GM18502 (cell line): ENCODE results near the gene GNAL.

ENCODE experiments used
- ATAC-seq: cut with Tn5 transposase; IDR thresholded peaks from one replicate; pipeline ENCODE4 v1.9.1; 2021; ENCODE audit warnings: mild to moderate bottlenecking; ENCODE audit not compliant: unreplicated experiment, poor library complexity

The GNAL gene

DNA sequence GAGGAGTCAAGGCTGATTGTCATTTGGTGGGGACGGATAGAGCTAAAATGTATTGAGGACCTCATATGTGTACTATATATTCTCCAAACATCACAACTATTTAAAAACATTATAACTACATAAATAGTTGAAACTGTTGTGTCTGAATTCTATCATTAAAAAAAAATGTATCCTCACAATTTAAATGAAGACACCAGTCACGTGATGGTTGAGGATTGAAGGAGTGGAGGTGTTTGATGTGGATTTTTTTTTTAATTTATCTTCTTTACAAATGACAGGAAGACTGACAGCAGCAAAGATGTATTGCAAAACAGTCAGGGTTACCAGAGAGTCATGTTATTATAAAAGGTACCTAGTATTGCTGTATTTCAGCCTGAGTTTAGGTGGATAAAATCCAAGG, 30.0 kb downstream of the GNAL start:
- ATAC-seq, result no peak

DNA sequence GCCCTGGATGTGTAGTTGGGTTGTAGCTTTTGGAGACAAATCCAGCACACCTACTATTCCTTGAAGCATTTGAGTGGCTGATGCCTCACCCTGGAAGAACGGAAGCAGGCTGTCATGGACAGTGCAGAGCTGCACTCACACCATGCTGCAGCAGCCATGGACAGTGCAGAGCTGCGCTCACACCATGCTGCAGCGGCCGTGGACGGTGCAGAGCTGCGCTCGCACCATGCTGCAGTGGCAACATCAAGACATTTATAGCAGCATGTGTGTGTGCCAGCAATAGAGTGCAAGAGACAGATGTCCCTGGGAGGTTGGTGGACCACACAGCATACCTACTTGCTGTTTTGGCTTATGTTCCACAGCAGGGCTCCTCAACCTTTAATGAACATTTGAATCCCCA, 30.6 kb downstream of the GNAL start:
- no peak for ATAC-seq

DNA sequence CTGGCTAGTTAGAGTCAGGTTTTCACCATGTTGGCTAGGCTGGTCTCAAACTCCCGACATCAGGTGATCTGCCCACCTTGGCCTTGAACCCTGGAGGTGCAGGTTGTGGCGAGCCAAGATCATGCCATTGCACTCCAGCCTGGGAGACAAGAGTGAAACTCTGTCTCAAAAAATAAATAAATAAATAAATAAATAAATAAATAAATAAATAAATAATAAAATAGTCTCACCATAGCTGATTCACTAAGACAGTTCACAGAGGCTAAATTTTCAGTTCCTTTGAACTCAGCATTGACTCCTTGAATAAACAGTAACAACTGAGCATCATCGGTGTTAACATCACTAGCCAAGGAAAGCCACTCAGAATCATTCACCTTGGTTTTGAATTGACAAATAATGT, 32.7 kb downstream of the GNAL start:
- ATAC-seq, result no peak

DNA sequence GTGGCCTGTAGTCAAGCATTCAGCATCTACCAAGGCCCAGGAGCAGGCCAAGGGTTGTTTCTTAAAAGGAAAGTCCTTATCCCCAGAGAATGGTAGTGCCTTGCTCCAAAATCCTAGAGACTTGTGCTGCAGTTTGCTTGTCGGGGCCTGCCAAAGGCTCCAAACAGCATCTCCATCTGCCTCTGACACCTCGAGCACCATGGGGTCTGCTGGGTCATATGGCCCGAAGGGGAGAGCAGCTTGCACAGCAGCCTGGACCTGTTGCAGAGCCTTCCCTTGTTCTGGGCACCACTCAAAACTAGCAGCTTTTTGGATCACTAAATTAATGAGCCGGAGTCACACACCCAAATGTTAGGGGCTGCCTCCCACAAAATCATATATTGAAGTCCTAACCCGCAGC, 35.7 kb downstream of the GNAL start:
- ATAC-seq, result no peak

DNA sequence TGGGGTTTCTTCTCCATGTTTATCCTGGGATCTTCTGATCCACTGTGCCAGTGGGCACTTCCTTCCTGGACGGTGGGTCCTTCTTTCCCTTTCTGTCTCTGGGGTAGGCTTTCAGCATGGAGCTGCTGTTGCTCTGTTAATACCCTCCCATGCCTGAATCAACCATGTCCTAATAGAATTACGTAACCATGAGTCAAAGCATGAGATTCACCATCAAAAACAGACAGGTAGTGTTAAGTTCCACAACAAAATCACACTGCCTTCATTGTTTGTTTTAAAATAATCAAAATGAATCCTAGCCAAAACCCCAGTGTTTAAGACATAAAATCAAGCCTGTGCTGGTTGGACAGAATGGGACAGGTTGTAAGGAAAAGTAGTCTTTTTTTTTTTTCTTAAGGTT, 37.5 kb downstream of the GNAL start:
- ATAC-seq, result no peak

DNA sequence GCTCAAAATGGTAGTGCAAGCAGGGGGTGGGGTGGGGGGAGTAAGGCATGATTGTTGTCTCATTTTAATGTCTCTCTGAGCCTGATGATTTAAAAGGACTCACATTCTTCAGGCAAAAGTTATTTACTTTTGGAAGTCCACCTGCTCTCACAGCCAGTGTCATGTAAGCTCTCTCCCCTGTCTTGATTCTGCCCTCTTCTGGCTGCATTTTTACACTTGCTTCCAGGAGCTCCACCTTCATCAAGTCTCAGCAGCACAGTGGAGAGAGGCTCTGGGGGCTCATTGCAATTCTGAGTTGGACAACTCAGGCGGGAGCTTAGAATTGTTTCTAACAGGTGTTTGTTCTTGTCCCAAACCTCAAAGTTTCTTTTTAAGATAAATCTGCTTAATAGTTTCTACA, 39.2 kb downstream of the GNAL start:
- no peak for ATAC-seq

DNA sequence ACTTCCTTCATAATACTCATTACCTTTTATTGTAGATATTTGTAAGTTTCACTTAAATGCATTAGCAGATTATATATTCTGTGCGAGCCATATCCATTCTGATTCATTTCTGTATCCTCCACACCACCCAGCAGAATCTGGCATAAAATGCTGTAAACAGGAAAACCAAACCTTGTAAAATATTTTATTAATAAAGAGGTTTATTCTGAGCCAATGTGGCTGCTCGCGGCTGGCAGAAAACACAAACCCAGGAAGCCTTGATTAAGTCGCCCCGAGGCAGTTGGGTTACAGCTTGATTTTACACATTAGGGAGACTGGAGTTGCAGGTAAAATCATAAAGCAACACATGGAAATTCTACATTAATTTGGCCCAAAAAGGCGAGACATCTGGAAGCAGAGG, 40.5 kb downstream of the GNAL start:
- ATAC-seq, result no peak

DNA sequence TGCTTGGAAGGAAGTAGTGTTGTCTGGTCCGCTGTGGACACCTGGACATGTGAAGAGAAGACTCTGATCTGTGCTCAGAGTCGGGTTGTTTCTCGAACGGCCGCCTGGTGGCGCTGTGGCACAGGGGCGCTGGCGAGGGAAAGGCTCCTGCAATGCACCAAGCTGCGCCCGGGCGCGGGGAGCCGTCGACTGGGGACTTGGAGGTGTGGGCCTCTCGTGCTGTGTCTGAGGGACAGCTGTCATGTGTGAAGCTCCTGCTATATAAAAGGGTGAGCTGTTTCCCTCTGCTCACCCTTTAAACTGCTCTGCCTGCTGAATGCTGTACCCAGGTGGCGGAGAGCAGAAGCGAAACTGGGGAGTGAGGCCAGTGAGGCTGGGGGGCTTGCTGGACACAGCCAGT, 44.0 kb downstream of the GNAL start:
- ATAC-seq, result no peak

DNA sequence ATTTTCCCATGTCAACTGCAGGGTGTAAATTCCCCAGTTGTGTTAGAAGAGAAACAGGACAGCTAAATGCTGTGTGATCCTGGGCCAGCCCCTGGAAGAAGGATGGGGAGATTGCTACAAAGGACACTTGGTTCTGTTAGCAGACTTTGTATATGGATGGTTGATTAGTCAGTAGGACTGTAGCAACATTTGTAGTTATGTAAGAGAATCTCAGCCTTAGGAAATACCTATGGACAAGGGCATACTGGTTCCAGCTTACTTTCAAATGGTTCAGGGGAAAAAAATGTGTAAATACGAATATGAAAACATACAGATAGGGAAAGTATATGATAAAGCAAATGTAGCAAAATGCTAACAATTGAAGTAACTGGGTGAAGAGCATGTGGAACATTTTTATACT, 47.6 kb downstream of the GNAL start:
- no peak for ATAC-seq

DNA sequence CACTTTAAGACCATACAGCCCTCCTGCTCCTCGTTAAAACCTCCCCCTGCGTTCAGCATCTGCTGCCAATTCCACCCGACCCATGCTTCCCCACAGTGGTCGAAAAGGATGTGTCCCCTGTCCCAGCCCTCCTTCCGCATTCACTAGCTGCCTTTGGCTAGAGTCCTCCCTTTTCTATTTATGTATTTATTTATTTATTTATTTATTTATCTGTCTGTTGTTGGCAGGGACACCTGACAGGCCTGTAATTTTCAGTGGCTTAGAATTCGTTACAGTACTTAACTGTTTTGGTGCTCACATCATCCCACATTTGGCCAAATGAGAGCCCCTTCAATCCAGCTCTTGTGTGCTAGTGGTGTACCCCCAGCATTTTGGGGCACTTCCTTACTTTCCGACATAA, 50.8 kb downstream of the GNAL start:
- ATAC-seq, result no peak

DNA sequence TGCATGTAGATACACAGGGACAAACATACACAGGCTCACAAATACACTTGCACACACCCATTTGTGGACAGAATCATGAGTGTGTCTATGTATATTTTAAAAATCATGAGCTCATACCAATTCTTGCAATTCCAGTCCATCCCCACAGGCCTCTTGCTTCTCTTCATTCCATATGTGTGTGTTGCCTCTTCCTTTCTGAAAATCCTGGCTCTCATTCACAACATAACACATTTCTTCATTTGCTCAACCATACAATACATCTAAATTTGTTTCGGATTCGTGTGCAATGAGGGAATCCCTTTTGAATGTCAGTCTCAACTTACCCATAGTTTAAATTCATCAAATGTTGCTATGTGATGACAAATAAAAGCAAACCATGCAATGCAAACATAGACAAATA, 51.4 kb downstream of the GNAL start:
- ATAC-seq, result no peak

DNA sequence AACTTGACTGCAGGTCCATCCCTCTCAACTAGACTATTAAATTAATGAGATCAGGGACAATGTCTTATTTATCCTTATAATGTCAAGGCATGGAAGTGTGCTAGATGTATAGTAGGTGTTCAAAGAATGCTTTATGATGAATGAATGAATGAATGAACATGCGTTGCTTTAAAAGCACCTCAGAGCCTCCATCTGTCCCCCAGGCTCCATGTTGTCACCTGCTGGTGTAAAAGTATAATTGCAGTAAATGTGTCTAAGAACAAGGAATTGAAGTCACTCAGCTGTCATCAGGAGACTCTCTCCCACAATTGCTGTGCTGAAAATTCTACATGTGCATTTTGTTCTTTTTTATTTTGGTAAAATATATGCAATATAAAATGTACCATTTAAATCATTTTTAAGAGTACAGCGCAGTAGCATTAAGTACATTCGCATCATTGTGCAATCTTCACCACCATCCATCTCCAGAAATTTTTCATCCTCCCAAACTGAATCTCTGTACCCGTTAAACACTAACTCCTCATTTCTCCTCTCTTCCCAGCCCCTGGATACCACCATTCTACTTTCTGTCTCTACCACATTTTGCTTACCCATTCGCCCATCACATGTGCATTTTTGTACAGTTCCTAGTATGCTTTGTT, 52.6 kb downstream of the GNAL start:
- no peak for ATAC-seq

DNA sequence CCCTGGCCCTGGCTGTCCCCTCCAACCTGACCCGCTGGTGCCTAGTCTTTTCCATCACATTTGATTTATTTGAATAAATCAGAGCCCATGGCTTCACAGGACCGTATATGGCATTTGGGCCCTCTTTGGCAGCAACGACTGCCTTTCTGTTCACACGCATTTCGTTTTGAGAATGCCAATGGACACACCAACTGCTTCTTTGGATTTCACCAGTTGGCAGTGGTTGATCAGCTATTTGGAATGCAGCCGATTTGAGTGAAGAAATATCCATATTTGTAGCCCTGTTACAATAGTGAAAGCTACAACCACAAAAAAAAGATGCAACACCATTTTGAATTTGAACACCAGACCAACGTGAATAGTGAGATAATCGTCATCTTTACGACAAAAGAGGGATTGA, 56.5 kb downstream of the GNAL start:
- ATAC-seq, result no peak

DNA sequence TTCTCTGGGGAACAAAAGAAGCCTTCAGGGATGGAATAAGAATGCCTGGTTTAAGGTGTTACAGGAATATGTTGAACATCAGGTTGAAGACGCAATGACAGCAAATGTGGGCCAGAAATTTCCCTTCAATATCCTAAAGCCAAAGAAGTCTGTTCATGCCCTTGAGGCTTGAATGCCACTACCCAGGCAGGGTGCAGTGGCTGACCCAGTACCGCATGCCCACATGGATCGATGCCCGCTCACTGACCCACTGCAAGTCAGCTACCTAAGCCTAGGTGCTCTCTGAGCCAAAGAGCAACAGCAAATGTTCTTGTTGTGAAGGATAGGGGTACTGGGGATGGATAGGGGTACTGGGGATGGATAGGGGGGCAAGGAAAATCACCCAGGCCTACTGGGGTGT, 58.2 kb downstream of the GNAL start:
- no peak for ATAC-seq

DNA sequence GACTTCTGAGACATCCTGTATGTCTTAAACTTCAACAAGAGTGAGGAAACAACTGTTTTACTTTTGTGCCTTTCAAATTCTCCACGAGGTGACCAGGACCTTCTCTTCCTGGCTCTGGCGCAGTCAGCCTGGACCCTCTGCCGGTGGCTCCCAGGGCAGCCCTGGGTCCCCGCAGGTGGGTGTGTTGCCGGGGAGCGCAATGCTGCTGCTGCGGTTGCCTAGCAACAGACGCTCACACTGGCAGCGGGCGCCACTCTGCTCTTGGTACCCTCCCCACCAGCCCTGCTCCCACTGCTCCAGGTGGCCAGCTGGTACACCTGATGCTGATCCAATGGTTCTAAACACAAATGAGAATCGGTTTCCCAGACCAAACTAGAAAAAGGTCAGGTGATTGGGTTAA, 58.7 kb downstream of the GNAL start:
- ATAC-seq, result no peak

DNA sequence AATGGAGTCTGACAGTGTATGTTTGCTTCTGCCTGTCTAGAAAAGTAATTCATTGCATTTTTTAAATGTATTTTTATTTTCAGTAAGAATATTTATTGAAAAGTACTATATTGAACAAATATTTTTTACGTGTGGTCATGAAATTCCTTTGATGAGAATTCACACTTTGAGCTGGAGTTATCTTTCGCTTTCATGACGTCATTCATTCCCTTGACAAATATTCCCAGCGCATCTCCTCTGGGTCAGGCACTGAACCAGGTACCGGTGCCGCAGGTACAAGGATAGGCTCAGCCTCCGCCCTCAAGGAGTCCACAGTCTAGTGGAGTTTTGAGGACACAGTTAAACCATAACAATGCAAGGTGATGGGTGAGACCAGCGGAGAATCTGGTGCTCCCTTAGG, 60.2 kb downstream of the GNAL start:
- ATAC-seq, result no peak

DNA sequence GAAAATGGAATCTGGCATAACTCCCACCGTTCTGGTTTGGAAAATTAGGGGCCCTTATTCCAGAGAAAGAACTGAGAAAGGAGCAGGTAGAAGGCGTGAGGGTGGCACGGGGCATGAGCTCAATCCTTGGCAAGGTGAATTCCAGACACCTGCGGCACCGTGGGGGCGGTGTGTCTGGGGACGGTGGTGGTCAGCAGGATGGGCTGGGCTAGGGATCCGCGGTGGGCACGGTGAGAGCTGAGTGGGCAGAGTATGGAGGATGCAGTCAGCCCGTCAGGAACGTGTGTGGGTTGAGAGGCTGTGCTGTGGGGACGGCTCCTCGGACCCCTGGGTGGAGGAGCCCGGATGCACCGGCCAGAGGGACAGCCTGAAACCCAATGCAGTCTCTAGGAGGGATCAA, 61.1 kb downstream of the GNAL start:
- no peak for ATAC-seq

DNA sequence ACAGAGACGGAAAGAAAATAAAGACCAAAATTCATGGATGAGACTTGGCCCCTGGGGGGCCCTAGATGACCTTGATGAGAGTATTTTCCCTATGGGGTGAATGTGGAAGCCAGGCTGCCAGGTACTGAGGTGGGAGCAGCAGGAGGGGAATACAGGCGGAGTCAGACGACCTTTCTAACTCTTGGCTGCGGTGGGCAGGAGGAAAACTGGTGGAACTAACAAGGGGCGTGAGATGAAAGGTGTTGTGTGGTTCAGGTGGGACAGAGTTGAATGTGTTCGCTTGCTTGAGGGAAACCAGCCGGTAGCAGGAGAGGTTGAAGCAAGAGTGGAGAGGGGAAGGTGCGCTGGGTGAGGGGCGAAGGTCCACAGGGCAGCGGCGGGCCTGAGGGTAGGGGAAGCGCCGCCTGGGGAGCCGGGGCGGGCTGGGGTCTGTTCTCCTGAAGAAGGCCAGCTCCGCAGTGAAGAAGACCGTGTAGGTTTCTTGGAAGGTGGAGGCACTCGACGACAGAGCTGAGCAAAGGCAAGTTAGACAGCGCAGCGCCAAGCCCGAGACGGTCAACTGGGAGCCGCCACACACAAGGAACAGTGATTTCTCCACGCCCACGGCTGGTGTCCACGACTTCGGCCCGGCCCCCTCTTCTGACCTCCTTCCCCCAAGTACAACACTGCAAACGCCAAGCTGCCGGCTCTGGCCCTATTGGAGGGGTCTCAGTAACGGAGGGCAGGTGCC, 61.7 kb downstream of the GNAL start:
- no peak for ATAC-seq

DNA sequence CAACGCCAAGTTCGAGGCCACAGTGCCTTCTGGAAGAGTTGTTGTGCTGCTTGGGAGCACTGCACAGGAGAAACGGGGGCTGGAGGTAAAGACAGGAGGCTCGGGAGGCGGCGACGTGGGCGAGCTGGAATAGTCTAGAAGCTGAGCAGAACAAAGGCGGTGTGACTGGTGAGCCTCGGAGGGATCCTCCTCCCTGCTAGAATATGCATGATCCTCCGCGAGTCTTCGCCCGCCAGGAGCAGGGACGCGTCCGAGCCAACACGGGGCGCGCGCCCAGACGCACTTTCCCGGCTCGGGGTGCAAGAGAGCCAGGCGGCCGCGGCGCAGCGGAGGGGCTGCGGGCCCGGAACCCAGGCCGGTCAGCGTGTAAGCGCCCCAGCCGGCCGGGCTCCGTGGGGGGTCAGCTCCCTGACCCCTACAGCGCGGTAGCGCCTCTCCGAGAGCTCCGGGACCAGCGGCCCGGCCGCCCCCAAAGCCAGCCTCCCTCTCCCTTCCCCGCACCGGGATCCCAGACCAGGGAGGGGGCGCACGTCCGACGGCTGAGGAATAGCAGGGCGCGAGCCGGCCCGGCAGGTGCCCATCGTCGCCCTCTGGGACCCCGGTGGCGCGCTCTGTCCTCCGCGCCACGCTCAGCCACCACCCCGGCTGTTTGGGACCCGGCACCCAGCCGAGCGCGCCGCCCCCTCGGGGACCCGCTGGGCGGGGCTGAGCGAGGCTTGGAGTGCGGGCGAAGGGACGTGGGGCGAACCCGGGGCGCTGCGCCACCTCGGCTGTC, 62.5 kb downstream of the GNAL start:
- ATAC-seq, result no peak

DNA sequence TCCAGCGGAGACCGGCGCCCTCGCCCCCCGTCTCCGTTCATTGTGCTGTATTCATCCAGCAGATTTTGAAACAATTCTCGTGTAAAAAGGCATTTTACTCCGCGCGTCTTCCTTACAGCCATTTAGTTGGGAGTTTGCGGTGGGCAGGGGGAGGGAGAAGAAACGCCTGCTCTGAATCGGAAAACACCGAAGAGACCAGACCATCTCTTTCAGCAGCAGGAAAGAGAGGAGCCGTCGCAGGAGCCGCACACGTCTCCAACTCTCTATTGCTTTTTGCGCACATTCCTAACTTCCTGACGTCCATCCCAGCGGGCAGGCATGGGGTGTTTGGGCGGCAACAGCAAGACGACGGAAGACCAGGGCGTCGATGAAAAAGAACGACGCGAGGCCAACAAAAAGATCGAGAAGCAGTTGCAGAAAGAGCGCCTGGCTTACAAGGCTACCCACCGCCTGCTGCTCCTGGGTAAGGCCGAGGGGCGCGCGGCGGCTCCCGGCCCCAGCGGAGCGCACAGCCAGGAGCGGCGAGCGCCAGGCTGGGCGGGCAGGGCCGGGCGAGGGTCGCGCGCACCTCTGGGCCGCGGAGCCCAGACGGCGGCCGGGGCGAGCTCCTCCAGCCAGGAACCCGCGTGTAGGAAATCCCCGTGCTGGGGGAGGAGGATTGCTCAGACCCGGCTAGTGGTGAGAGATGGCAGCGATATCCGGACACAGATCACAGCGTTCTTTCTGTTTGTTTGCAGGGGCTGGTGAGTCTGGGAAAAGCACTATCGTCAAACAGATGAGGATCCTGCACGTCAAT, 63.2 kb downstream of the GNAL start:
- ATAC-seq, result no peak

DNA sequence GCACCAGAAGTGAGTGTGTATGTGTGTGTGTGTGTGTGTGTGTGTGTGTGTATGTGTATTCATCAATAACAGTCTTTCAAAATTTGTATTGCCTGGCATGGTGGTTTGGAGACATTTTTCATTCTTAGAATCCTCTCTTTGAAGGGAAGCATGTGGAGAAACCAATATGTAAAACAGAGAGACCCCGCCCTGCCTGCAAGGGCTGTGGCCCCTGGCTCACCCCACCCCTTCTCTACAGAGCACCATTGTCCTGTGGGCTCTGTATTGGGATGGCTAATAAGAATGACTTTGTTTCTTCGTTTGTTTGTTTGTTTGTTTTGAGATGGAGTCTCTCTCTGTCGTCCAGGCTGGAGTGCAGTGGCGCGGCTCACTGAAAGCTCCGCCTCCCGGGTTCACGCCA, 65.9 kb downstream of the GNAL start:
- ATAC-seq, result no peak
